IMR-90 (cell line): ENCODE data around the gene ESR1. TPM values are rescaled to one million over a fixed set of nuclear protein-coding genes. Genes with fewer than 3 reads are reported as not detected.

ENCODE experiments used
- ATAC-seq: fragments of 200-7000 bp; cut with Tn5 transposase; 2 replicates; pipeline ENCODE4 v1.9.1; 2020; ENCODE audit warnings: low read depth, mild to moderate bottlenecking, moderate library complexity
- BruUV-seq: library from RNA; stranded (reverse); fragments of 400-500 nt; replicated peaks from 2 replicates; lab custom pipeline; 2021; lab: Mats Ljungman, UMichigan
- CTCF ChIA-PET: fragments of 300-600 bp; formaldehyde crosslinking; extraction: SDS; loops from one replicate; lab custom pipeline; 2021; ENCODE audit warnings: antibody characterized with exemption; lab: Yijun Ruan, JAX
- POLR2A ChIA-PET: fragments of 300-600 bp; sonication (Branson Sonifier 250); formaldehyde crosslinking; loops from one replicate; lab custom pipeline; 2022; ENCODE audit warnings: antibody characterized with exemption; ENCODE audit not compliant: unreplicated experiment; lab: Charles Lee
- DNase-seq: peaks from one replicate; pipeline ENCODE4 v3.0.0; 2013
- H2AFZ ChIP-seq: replicated peaks from 2 replicates; pipeline ENCODE3; 2013; ENCODE audit warnings: low read length, mild to moderate bottlenecking; ENCODE audit not compliant: poor library complexity
- H2AK5ac ChIP-seq: 2 replicates; pipeline ENCODE4 v1.6.1; 2013; ENCODE audit warnings: low read depth, low read length, inconsistent platforms
- H2AK9ac ChIP-seq: replicated peaks from 2 replicates; pipeline ENCODE3; 2013; ENCODE audit warnings: mild to moderate bottlenecking, low read depth, low read length, moderate library complexity; ENCODE audit not compliant: poor library complexity
- H2BK120ac ChIP-seq: 2 replicates; pipeline ENCODE4 v1.6.1; 2013; ENCODE audit warnings: low read depth, low read length, inconsistent platforms
- H2BK15ac ChIP-seq: 3 replicates; pipeline ENCODE4 v1.6.1; 2013; ENCODE audit warnings: low read depth, low read length, inconsistent platforms
- H2BK20ac ChIP-seq: 2 replicates; pipeline ENCODE4 v1.6.1; 2013; ENCODE audit warnings: low read depth, mild to moderate bottlenecking, inconsistent platforms, low read length, moderate library complexity
- H2BK5ac ChIP-seq: 2 replicates; pipeline ENCODE4 v1.6.1; 2013; ENCODE audit warnings: mild to moderate bottlenecking, low read depth, low read length, inconsistent platforms; ENCODE audit not compliant: poor library complexity, severe bottlenecking
- H3K14ac ChIP-seq: replicated peaks from 2 replicates; pipeline ENCODE4 v1.6.1; 2013; ENCODE audit warnings: low read depth, low read length, inconsistent platforms
- H3K18ac ChIP-seq: 2 replicates; pipeline ENCODE4 v1.6.1; 2013; ENCODE audit warnings: low read depth, low read length, control low read depth
- H3K23ac ChIP-seq: 2 replicates; pipeline ENCODE4 v1.6.1; 2013; ENCODE audit warnings: low read depth, low read length, inconsistent platforms
- H3K27ac ChIP-seq: 2 replicates; pipeline ENCODE4 v1.5.1; 2013; ENCODE audit warnings: mild to moderate bottlenecking, control low read depth, low read length; ENCODE audit not compliant: insufficient read depth
- H3K27me3 ChIP-seq: 2 replicates; pipeline ENCODE4 v1.6.1; 2013; ENCODE audit warnings: low read length; ENCODE audit not compliant: control insufficient read depth, insufficient read depth
- H3K36me3 ChIP-seq: 2 replicates; pipeline ENCODE4 v1.6.1; 2013; ENCODE audit warnings: low read length, mixed read lengths; ENCODE audit not compliant: control insufficient read depth, insufficient read depth
- H3K4ac ChIP-seq: 2 replicates; pipeline ENCODE4 v1.6.1; 2013; ENCODE audit warnings: low read depth, low read length, inconsistent platforms
- H3K4me1 ChIP-seq: 2 replicates; pipeline ENCODE4 v1.6.1; 2013; ENCODE audit warnings: low read length, mixed read lengths; ENCODE audit not compliant: control insufficient read depth, insufficient read depth
- H3K4me2 ChIP-seq: 2 replicates; pipeline ENCODE4 v1.6.1; 2013; ENCODE audit warnings: low read depth, mild to moderate bottlenecking, control low read depth, low read length, moderate library complexity
- H3K4me3 ChIP-seq: 2 replicates; pipeline ENCODE4 v1.5.1; 2013; ENCODE audit warnings: low read depth, mild to moderate bottlenecking, control low read depth, low read length, moderate library complexity; ENCODE audit not compliant: insufficient read depth
- H3K56ac ChIP-seq: 2 replicates; pipeline ENCODE4 v1.6.1; 2013; ENCODE audit warnings: low read length, inconsistent platforms; ENCODE audit not compliant: insufficient read depth; ENCODE audit errors: extremely low read depth
- H3K79me1 ChIP-seq, 2 experiments: 2 replicates each; pipeline ENCODE4 v1.6.1; 2013; ENCODE audit warnings: low read length in 2 of 2, inconsistent platforms in 1 of 2, low read depth in 1 of 2
- H3K9ac ChIP-seq: 2 replicates; pipeline ENCODE4 v1.6.1; 2013; ENCODE audit warnings: low read depth, low read length, control low read depth
- H3K9me1 ChIP-seq: 2 replicates; pipeline ENCODE4 v1.6.1; 2013; ENCODE audit warnings: low read length, inconsistent platforms; ENCODE audit not compliant: insufficient read depth
- H3K9me3 ChIP-seq: 2 replicates; pipeline ENCODE4 v1.6.1; 2013; ENCODE audit warnings: low read length; ENCODE audit not compliant: control insufficient read depth, insufficient read depth
- H4K20me1 ChIP-seq: 2 replicates; pipeline ENCODE4 v1.6.1; 2013; ENCODE audit warnings: low read length, inconsistent platforms; ENCODE audit not compliant: insufficient read depth
- H4K5ac ChIP-seq: 2 replicates; pipeline ENCODE4 v1.6.1; 2013; ENCODE audit warnings: mild to moderate bottlenecking, low read depth, low read length, control low read depth
- H4K8ac ChIP-seq, 2 experiments: 2 replicates each; pipeline ENCODE4 v1.6.1; 2013; ENCODE audit warnings: low read depth in 2 of 2, low read length in 2 of 2, control low read depth in 1 of 2, inconsistent platforms in 1 of 2
- H4K91ac ChIP-seq: 2 replicates; pipeline ENCODE4 v1.6.1; 2013; ENCODE audit warnings: low read depth, low read length, inconsistent platforms; ENCODE audit not compliant: insufficient read depth
- BHLHE40 ChIP-seq: fragments of 150-350 bp; IDR thresholded peaks from 2 replicates; pipeline ENCODE4 v1.6.1; 2016; ENCODE audit warnings: mild to moderate bottlenecking, low read depth, low read length
- CEBPB ChIP-seq: IDR thresholded peaks from 2 replicates; pipeline ENCODE4 v1.6.1; 2012; ENCODE audit warnings: low read depth, low read length, improper control_type of control experiment
- CHD1 ChIP-seq: IDR thresholded peaks from 2 replicates; pipeline ENCODE4 v1.6.1; 2012; ENCODE audit warnings: low read depth, low read length, improper control_type of control experiment
- CTCF ChIP-seq: conservative IDR thresholded peaks from 2 replicates; pipeline ENCODE4 v1.5.1; 2012; ENCODE audit warnings: mild to moderate bottlenecking, low read depth, low read length, improper control_type of control experiment
- ELK1 ChIP-seq: fragments of 150-350 bp; IDR thresholded peaks from 2 replicates; pipeline ENCODE4 v1.6.1; 2016; ENCODE audit warnings: low read depth, mild to moderate bottlenecking, low read length, moderate library complexity, borderline replicate concordance
- FOS ChIP-seq: fragments of 150-350 bp; IDR thresholded peaks from 2 replicates; pipeline ENCODE4 v1.6.1; 2016; ENCODE audit warnings: low read depth, low read length
- MAFK ChIP-seq: IDR thresholded peaks from 2 replicates; pipeline ENCODE4 v1.6.1; 2012; ENCODE audit warnings: low read depth, low read length, improper control_type of control experiment
- MAZ ChIP-seq: IDR thresholded peaks from 2 replicates; pipeline ENCODE4 v1.6.1; 2012; ENCODE audit warnings: low read depth, mild to moderate bottlenecking, low read length, improper control_type of control experiment, moderate library complexity, borderline replicate concordance
- MXI1 ChIP-seq: IDR thresholded peaks from 2 replicates; pipeline ENCODE4 v1.6.1; 2012; ENCODE audit warnings: low read depth, mild to moderate bottlenecking, low read length, moderate library complexity, borderline replicate concordance
- NFE2L2 ChIP-seq: fragments of 150-350 bp; IDR thresholded peaks from 2 replicates; pipeline ENCODE4 v1.6.1; 2016; ENCODE audit warnings: low read depth, mild to moderate bottlenecking, low read length
- POLR2A ChIP-seq: IDR thresholded peaks from 2 replicates; pipeline ENCODE4 v1.6.1; 2012; ENCODE audit warnings: mild to moderate bottlenecking, low read depth, low read length
- RAD21 ChIP-seq: IDR thresholded peaks from 2 replicates; pipeline ENCODE4 v1.6.1; 2012; ENCODE audit warnings: low read length, improper control_type of control experiment
- RCOR1 ChIP-seq: IDR thresholded peaks from 2 replicates; pipeline ENCODE4 v1.6.1; 2012; ENCODE audit warnings: mild to moderate bottlenecking, low read length, improper control_type of control experiment; ENCODE audit not compliant: insufficient replicate concordance
- RFX5 ChIP-seq: IDR thresholded peaks from 2 replicates; pipeline ENCODE4 v1.8.0; 2012; ENCODE audit warnings: low read depth, mild to moderate bottlenecking, low read length, moderate library complexity
- SMC3 ChIP-seq: fragments of 150-350 bp; IDR thresholded peaks from 2 replicates; pipeline ENCODE4 v1.6.1; 2016; ENCODE audit warnings: low read depth, mild to moderate bottlenecking, antibody characterized with exemption, low read length, moderate library complexity
- WGBS, 2 experiments: methylation state at CpG; one replicate each; pipeline versions ENCODE4 v1.1.5 to v1.1.7; 2013; ENCODE audit warnings: missing lambda C conversion rate in 2 of 2; ENCODE audit not compliant: insufficient read length in 1 of 2; ENCODE audit errors: extremely low coverage in 2 of 2; 5-methylcytosine and 5-hydroxymethylcytosine counted together
- dilution Hi-C: fragments of 300-500 bp; cut with HindIII; formaldehyde crosslinking; loops from one replicate; pipeline ENCODE4 v1.14.3; 2018; ENCODE audit warnings: low sequenced_read_pairs; ENCODE audit not compliant: unreplicated experiment
- in situ Hi-C: fragments of 300-500 bp; cut with MboI; formaldehyde crosslinking; loops from 3 replicates; pipeline ENCODE4 v1.14.3; 2019; ENCODE audit warnings: low sequenced_read_pairs, inconsistent platforms, mixed read lengths
- intact Hi-C: fragments of 100-400 bp; cut with micrococcal nuclease; formaldehyde crosslinking; loops from 2 replicates; pipeline ENCODE4 v1.10.0; 2022
- polyA plus RNA-seq, 3 experiments: library from polyadenylated mRNA; depleted of rRNA; stranded (reverse); fragments of >200 nt; gene quantifications; 2 replicates each; pipeline ENCODE4 v1.2.3, GENCODE V29; 2012; ENCODE audit warnings: low replicate concordance in 1 of 3
- total RNA-seq: library from RNA; depleted of rRNA; stranded (reverse); fragments of >200 nt; gene quantifications from 2 replicates; pipeline ENCODE4 v1.2.3, GENCODE V29; 2012
- TF ChIP-seq, protein P1 (sequence below): fragments of 150-350 bp; IDR thresholded peaks from 2 replicates; pipeline ENCODE4 v1.6.1; 2017; ENCODE audit warnings: mild to moderate bottlenecking, antibody characterized with exemption, low read length, low read depth

The ESR1 gene
- total and polyA plus RNA-seq, 2 of the 4 experiments (the other 2 are of a cell fraction) = not detected

DNA sequence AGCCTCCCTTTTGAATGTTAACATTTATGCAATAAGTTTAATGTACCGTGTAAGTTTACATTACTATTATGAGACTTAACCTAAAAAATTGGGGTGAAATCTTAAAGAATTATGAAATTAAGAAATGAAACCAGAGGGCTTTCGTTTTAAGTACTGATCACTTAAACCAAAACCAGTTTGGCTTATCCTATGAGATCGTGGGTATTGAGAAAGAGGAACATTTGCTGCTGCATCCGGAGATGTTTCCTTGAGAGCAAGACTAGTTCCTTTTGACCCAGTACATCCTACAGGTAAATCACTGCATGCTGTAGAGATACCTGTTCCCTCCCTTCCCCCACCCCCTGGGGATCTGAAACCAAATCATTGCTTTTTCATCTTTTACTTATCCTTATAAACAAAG, 201.3 kb downstream of the ESR1 start:
- Histone ChIP-seq H3K27me3 (no peaks in the 10 kb centered on the region), H4K5ac (no peak overlapping the region), H4K91ac (no peak overlapping the region), H3K27ac (no peak overlapping the region), H3K4ac (no peak overlapping the region), H3K4me2 (no peak overlapping the region), H3K9ac (no peak overlapping the region), H4K20me1 (no peaks in the 10 kb centered on the region), H3K56ac (no peak overlapping the region), H3K9me1 (no peaks in the 10 kb centered on the region), H3K36me3 (no peaks in the 10 kb centered on the region), H3K79me1 (no peaks in the 10 kb centered on the region), H2BK20ac (no peak overlapping the region), H3K14ac (no peak overlapping the region), H3K18ac (no peak overlapping the region), H2AK9ac (no peak overlapping the region), H2BK120ac (no peak overlapping the region), H4K8ac (no peak overlapping the region), H2AFZ (no peak overlapping the region), H3K9me3 (no peaks in the 10 kb centered on the region), H2BK5ac (no peak overlapping the region), H2AK5ac (no peak overlapping the region), H3K4me1 (no peaks in the 10 kb centered on the region), H3K4me3 (no peak overlapping the region), H2BK15ac (no peak overlapping the region), H3K23ac (no peak overlapping the region)
- POLR2A ChIA-PET = no interaction called here
- in situ Hi-C loops (no loop called here), intact Hi-C loops (no loop called here), dilution Hi-C loops (no loop called here)
- ATAC-seq (no peak), DNase-seq (no peak)
- CTCF ChIA-PET = no interaction called here
- TF ChIP-seq RCOR1 = no peak
- no peak for TF ChIP-seq CHD1
- no peak for TF ChIP-seq SMC3
- TF ChIP-seq ELK1 = no peak
- no peak for TF ChIP-seq RFX5
- no peak for TF ChIP-seq MAFK
- no peak for TF ChIP-seq FOS
- no peak for TF ChIP-seq MXI1
- no peak for TF ChIP-seq POLR2A
- TF ChIP-seq MAZ = no peak
- no peak for TF ChIP-seq NFE2L2
- no peak for TF ChIP-seq RAD21
- TF ChIP-seq BHLHE40 = no peak
- TF ChIP-seq, protein P1, sequence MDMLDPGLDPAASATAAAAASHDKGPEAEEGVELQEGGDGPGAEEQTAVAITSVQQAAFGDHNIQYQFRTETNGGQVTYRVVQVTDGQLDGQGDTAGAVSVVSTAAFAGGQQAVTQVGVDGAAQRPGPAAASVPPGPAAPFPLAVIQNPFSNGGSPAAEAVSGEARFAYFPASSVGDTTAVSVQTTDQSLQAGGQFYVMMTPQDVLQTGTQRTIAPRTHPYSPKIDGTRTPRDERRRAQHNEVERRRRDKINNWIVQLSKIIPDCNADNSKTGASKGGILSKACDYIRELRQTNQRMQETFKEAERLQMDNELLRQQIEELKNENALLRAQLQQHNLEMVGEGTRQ = no peak
- TF ChIP-seq CEBPB = no peak
- no peak for TF ChIP-seq CTCF
- BruUV-seq = no TSS peak
- no CpG with 5 or more reads among the region's 4 CpGs for WGBS, 2 experiments
